Ureter (tissue), 1 donor: ENCODE results near the gene ENDOV. TPM values are rescaled to one million over a fixed set of nuclear protein-coding genes. Genes with fewer than 3 reads are reported as not detected.
"Not testable (repeated sequence)": the region's sequence is repeated elsewhere in the genome, so short reads cannot be mapped to it uniquely, and the experiment has no call there.

ENCODE experiments used
- DNase-seq: peaks from one replicate; pipeline ENCODE4 v3.0.0-alpha.2; 2020; ENCODE audit warnings: low spot score
- total RNA-seq: library from RNA; stranded (reverse); gene quantifications from one replicate; pipeline ENCODE4 v1.2.4, GENCODE V29; 2023
- donor health status: DM: yes; HTN: yes; CAD: no.

ENDOV gene
- total RNA-seq, 1 donor from 2014 or later = 21.2 TPM

DNA sequence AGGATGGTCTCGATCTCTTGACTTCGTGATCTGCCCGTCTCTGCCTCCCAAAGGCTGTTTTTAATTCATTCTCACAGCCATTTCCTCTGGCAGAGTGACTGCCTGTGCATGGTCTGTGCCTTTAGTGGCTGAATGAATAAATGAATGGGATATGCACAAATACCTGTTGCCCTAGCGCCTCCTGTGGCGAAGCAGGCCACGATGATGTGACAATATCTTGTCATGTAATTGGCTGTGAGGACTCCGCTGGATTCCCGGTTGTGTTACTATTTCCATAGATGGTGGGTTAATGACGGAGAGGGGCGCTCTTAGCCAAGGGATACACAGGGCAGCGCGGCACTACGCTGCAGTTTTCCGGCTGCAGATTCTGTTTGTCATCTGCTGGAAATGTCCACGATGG, 26.8 kb upstream of the ENDOV start:
- no peak for DNase-seq

DNA sequence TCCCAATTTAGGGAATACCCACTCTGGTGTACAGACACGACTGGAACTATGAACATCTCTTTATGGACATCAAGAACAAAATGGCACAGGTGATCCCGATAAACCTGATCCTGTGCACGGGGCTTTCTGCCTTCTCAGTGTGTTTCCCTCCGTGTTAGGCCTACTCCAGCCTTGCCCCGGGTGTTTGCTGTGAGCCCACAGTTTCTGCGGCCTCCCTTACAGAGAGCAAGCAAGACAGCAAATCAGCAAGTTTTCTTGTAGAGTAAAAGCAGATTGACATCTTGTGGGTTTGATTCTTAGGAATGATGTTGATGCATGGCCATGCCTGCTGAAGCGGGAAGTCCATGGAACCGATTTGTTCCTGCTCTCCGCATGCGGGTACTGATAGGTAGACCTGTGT, 26.4 kb upstream of the ENDOV start:
- DNase-seq = no peak

DNA sequence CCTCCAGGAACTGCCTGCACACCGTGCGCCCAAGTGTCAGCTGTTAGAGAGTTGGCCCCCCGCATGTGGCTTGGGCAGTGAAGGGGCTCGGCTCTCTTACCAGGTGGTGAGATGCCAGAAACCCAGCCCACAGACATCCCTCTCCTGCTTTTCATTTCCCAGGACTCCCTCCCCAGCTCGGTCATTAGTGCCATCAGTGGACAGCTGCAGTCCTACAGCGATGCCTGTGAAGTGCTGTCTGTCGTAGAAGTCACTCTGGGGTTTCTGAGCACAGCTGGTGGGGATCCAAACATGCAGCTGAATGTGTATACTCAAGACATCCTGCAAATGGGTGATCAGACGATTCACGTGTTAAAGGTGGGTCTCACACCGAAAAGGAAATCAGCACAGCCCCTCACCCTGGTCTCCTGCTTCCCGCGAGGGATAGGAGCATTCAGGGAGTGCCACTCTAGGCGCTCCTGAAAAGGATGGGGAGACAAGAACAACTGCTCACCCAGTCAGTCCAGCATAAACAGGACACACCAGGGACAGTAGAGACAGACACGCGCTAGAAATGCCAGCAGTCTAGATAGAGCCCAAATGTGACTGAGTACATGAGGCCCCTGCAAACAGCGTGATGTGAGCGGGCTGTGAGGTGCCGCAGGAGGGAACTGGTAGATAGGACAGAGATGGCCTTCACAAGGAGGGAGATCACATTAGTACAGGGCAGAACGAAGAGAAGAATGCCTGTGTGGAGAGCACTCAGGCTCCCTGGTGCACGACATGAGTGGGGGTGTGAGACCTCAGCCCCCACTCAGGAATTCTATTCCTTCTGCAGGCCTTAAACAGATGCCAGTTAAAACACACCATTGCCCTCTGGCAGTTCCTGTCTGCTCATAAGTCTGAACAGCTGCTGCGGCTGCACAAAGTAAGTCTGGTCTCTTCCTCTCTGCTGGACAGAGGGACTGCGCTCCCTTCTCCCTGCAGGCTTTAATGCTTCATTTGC, 25.7 kb upstream of the ENDOV start:
- no peak for DNase-seq

DNA sequence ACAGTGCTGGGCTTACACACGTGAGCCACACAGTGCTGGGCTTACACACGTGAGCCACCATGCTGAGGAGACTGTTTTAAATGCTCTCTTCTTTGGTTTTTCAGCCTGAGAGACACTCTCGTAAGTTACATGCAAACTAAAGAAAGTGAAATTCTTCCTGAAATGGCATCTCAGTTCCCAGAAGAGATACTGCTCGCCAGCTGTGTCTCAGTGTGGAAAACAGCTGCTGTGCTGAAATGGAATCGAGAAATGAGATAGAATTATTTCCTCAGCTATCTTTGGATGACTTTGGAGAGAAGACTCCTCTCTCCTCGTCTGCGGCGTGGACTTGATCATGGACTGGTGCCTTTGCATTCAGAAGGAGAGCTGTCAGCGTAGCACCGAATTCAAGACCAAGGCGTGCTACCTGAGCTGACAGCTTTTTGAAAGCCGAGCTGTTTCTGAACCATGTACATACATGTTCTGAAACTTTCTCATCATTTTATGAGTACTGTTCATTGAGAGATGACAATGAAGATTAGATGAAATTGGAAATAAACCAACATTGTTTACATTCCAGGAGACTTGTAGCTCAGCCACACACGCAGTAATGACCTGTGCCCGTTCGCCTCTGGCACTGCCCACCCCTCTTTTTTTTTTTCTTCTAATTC, 21.6 kb upstream of the ENDOV start:
- DNase-seq = no peak

DNA sequence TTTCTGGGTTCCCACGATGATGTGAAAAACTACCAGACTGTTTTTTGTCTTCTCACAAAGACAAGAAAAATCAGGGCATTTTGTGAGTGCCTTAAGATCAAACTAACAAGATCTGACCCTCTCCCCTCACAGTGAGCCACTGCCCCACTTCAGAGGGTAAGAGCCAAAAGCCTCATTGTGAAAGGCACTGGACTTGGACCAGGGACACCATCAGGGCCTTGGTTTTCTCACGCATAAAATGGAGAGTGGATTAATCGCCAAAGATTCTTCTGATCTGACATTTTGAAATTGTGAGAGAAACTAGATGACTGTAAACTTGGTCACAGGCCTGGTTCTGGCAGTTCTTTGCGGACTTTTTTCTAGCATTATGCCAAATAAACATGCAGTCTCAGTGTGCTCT, 21.0 kb upstream of the ENDOV start:
- DNase-seq = no peak

DNA sequence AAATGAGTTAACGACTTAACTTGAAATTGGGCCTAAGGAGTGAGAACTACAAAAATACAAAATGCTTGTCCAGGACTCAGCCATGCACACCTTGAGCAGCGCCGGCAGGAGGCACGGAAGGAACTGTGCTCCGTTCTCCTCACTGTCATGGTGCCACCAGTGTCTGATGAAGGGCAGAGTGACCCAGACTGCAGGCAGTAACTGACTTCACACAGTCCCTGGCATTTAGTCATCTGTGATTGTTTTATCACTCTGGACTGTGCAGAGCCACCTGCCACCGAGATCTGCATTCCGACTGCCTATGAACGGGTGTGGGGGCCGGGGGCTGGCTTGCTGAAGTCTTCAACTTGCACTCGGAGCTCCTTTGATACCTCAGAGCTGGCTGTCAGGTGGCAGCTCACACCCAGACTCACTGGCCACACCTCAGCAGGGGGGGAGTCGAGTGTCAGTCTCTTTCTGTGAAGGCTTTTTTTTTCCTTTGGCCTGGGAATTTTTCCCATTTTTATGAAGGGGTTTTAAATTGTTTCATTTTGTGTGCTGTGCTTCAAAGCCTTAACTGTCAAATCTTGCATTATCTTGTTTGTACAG, 20.2 kb upstream of the ENDOV start:
- DNase-seq = no peak

DNA sequence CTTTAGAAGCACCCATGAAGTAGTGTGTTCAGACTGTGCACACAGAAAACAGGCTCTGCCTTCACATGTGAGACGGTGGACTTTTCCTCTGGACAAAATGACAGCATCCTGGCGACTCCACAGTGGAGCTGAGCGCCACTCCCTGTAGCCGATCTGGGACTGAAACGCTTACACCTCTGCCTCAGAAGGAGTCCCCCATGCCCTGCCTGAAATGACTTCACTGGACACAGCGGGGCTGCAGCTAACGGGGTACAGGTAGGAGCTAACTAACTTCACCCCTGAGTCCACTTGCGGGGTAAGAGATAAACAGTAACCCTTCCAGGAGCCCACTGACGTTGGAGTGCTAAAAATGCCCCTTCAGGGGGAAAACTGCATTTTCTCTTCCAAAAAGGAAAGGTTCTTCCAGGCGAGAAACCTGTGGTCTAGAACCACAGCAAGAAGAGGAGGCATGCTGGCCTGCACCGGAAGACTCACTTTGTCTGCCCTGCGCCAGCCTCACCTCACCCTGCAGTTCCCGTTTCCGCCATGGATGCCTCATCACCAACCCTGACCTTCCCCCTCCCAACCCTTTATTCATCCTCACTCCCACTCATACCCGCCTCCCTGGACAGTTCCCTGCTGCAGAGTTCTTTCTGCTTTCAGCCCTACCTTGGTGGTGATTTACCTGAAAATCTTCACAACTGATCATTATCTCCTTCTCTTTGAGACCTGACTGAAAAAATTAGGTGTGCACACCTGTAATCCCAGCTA, 19.4 kb upstream of the ENDOV start:
- no peak for DNase-seq

DNA sequence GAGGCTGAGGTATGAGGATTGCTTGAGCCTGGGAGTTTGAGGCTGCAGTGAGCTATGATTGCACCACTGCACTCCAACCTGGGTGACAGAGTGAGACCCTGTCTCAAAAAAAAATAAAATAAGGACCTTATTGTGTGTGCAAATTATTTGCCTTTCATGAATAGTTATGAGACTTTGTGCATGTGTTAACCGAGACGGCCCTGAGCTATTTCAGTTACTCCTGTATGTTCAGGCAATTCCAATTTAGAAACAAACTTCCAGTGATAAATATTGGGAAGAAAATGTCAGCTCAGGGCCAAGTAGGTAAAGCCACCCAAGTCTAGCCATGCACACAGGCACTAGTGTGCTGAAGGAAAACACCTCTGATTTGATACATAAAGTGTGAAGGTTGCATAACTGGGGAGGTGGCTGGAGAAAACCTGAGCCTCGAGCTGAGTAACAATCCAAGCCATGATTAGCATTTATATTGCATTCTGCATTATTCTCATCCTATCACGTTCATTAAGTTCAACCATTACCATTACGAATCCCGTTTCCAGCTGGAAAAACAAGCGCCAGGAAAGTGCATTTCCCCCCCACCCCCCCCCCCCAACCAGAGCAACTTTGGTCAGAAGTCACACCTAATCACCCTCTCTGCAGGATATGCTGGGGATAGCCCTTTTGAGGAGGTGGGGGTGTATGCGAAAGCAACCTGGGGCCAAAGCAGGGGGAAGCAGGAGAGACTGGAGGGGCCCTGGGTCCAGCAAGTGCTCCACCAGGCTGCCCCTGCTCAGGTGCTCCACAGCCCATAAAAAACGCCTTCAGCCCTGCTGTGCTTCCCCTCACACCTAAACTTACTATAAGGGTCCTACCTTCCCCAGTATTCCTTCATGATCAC, 18.6 kb upstream of the ENDOV start:
- DNase-seq = no peak

DNA sequence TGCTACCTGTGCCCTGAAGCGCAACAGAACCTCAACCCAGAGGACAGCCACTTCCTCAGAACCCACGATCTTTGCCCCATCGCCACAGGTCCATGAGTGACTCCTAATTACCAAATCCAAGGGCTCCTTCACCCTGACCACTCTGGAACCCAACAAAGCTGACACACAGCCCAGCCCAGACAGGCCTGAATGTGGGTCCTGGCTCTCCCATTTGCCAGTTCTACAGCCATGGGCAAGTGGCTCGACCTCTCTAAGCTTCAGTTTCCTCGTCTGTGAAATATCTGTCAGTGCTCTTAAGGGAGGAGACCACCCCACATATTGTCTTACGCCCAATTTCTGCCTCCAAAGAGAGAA, 18.0 kb upstream of the ENDOV start:
- no peak for DNase-seq

DNA sequence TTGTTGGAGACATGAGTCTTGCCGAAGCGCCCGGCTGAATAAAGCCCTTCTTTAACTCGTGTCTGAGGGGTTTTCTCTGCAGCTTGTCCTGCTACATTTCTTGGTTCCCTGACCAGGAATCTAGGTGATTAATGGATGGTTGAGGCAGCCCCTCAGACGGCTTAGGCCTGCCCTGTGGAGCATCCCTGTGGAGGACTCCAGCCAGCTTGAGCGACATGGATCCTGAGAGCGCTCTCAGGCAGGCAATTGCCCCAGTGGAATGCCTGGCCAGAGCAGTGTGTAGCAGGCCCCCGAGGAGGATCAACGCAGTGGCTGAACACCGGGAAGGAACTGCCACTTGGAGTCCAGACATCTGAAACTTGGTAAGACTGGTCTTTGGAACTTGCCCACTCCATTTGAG, 17.3 kb upstream of the ENDOV start:
- no peak for DNase-seq

DNA sequence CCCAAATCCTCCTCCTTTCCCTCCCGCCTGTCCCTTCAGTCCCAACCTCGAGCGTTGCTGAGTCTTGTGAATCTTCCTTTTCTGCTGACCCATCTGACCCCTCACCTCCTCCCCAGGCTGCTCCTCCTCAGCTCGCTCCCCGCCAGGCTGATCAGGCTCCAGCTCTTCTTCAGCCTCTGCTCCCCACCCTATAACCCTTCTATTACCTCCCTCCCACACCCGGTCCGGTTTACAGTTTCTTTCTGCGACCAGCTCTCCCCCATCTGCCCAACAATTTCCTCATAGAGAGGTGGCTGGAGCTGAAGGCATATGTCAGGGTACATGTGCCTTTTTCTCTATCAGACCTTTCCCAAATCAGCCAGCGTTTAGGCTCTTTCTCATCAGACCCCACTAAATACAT, 13.9 kb upstream of the ENDOV start:
- DNase-seq = not testable (repeated sequence)

DNA sequence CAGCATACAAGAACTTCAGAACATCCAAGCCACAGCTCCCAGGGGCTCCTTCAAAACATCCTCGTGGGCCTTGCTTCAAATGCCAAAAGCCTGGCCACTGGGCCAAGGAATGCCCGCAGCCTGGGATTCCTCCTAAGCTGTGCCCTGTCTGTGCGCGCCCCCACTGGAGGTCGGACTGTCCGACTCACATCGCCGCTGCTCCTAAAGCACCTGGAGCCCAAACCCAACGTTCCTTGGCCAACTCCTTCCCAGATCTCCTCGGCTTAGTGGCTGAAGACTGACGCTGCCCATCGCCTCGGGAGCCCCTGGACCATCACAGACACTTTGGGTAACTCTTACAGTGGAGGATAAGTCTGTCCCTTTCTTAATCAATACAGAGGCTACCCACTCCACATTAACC, 12.9 kb upstream of the ENDOV start:
- DNase-seq = not testable (repeated sequence)

DNA sequence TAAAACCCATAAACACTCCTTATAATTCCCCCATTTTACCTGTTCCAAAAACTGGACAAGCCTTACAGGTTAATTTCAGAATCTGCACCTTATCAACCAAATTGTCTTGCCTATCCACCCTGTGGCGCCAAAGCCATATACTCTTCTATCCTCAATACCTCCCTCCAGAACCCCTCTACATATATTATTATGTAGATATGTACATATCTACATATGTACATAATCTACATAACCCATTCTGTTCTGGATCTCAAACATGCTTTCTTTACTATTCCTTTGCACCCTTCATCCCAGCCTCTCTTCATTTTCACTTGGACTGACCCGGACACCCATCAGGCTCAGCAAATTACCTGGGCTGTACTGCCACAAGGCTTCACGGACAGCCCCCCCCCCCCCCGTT, 12.0 kb upstream of the ENDOV start:
- DNase-seq = no peak

DNA sequence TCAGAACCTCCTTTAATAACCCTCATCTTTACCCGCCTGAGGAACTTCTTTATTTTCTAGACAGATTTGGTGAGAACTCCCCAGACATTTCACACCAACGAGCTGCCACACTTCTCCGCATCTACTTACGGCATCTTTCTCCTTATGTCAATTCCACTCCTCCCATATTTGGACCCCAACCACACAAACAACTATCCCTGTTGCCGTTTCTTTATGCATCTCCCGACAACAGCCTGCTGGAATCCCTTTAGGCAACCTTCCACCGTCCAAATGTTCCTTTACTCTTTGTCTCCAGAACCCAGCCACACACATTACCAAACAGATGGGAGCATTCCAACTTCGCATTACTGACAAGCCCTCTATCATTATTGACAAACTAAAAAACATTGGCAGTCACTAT, 8.8 kb upstream of the ENDOV start:
- DNase-seq = no peak

DNA sequence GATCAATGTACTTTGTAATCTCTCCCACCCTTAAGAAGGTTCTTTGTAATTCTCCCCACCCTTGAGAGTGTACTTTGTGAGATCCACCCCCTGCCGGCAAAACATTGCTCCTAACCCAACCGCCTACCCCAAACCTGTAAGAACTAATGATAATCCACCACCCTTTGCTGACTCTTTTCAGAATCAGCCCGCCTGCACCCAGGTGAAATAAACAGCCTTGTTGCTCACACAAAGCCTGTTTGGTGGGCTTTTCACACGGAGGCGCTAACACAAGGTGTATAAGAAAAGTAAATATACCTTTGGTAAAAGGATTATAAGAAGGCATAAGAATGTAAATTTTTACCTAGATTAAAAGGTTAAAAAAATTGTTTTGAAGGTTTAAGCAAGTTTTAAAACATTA, 7.0 kb upstream of the ENDOV start:
- DNase-seq = not testable (repeated sequence)

DNA sequence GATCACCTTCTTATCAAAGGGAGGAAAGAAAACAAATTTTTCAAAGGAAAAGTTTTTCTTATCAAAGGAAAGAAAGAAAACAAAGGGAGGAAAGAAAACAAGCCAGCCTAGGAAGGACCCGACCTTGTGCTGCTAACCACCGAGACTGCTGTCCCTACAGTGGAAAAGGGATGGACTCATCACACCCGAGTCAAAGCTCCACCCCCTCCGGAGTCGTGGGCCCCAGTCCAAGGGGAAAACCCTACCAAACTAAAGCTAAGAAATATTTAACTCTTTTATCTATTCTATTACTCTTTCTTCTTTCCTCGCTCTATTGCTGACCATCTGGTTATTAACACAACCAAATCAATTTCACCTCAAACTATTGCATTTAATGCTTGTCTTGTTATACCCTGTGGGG, 6.1 kb upstream of the ENDOV start:
- DNase-seq = no peak

DNA sequence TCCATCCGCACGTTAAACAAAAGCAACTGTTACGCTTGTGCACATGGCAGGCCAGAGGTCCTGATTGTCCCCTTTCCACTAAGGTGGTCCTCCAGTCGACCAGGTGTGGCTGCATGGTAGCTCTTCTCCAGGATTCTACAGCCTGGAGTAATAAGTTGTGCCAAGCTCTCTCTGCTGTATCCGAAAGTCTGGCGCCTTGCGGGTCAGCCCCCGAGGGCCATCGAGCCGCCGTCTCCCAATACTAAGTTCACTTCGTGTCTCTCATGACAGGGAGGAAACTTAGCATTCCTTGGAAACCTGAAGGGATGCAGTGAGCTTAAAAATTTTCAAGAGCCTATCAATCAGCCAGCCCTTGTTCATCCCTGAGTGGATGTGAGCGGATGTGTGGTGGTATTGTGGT, 5.3 kb upstream of the ENDOV start:
- no peak for DNase-seq

DNA sequence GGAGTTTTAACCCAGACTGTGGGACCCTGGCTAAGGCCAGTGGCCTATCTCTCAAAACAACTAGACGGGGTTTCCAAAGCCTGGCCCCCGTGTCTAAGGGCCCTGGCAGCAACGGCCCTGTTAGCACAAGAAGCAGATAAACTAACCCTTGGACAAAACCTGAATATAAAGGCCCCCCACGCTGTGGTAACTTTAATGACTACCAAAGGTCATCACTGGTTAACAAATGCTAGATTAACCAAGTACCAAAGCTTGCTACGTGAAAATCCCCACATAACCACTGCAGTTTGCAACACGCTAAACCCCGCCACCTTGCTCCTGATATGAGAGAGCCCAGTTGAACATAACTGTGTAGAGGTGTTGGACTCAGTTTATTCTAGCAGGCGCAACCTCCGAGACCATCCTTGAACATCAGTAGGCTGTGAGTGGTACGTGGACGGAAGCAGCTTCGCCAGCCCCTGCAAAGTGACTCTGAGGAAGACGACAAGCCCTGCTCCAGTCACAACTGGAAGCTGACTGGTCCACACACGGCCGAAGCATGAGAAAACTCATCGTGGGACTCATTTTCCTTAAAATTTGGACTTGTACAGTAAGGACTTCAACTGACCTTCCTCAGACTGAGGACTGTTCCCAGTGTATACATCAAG, 4.4 kb upstream of the ENDOV start:
- DNase-seq = not testable (repeated sequence)

DNA sequence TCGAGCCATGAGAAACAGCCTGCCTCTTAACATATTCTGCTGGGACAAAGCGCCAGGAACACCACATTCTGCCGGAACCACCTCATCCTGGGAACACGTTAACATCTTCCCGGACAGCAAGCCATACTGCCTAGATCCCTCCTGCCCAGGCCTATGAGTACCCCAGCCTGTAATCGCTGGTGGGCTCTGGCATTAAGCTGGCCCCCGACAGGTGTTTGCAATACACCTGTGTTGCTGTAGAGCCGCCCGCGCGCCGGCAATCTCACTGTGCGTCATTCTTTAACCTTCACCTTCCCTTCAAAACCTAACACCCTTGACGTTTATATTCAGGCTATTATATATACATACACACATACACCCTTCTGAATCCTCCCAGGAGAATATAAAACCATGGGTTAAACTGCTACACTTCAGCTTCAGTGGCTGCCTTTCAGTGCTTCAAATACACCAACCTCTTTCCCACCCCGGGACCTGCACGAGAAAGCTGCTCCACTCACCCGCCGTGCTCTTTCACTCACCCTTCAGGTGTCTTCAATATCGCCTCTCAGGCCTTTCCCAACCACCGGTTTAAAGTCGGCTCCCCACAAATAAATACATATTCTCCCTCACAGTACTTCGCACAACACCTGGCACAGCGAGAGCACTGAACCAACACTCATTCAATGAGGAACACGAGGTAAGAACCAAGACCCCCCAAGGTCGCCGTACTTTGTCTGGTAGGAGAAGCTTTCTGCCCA, 1.0 kb upstream of the ENDOV start:
- no peak for DNase-seq

DNA sequence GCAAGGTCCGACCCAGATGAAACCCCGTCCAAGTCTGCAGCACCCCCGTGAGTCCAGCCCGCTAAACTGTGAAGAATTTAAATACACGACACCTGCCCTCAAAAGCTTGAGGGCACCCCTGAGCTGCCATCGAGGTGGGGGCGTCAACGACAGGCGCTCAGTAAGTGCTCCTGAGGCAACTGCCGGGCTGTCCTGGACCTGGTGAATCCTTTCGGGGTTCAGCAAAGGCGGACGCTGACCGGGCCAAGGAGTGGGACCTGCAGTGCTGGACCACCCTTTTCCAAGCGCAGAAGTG, 512 bp upstream of the ENDOV start:
- DNase-seq = no peak
